GM12801 (cell line): ENCODE results near the gene ERGIC1.

Experiments used
- CTCF ChIP-seq: IDR thresholded peaks from one replicate; pipeline ENCODE4 v1.5.1; 2011; ENCODE audit warnings: control low read depth; ENCODE audit not compliant: insufficient read length; ENCODE audit errors: extremely low read depth

ERGIC1 gene

GRCh38 chr5:172949426-172949825, 115.4 kb downstream of the ERGIC1 start:
- no peak for TF ChIP-seq CTCF

GRCh38 chr5:172950176-172950965, 116.3 kb downstream of the ERGIC1 start:
- TF ChIP-seq CTCF, result no peak

GRCh38 chr5:172951371-172952033, 117.5 kb downstream of the ERGIC1 start:
- TF ChIP-seq CTCF, result no peak

GRCh38 chr5:172952034-172952511, 118.0 kb downstream of the ERGIC1 start:
- TF ChIP-seq CTCF, result no peak

GRCh38 chr5:172953776-172954675, 120.0 kb downstream of the ERGIC1 start:
- no peak for TF ChIP-seq CTCF

GRCh38 chr5:172954751-172955159, 120.7 kb downstream of the ERGIC1 start:
- TF ChIP-seq CTCF, result no peak

GRCh38 chr5:172956228-172956627, 122.2 kb downstream of the ERGIC1 start:
- TF ChIP-seq CTCF, result no peak
